Right hindlimb (tissue), 1 donor: ENCODE data around the gene FAR2.
"Not testable (repeated sequence)": the region's sequence is repeated elsewhere in the genome, so short reads cannot be mapped to it uniquely, and the experiment has no call there.

ENCODE experiments used
- DNase-seq: peaks from one replicate; pipeline ENCODE4 v3.0.0-alpha.2; 2018

Gene FAR2

GRCh38 chr12:29346769-29347421 lies 197.8 kb downstream of the FAR2 start:
- DNase-seq = no peak

DNA sequence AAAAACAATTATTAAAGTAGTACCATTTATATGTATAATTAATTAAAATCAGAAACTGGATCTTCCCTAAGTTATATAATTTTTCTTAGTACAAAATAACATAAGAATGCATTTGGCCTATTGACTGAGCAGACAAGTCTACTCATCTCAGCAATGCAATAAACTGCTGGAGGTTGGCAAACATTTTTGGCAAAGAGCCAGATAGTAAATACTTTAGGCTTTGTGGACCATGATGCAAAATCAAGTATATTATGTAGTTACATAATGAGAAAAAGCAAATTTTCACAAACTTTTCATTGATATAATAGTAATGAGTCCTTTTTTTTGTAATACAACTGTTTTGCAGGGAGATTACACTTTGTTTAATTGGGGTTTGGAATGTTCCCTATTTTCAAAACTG lies 201.0 kb downstream of the FAR2 start:
- no peak for DNase-seq

- no peak for DNase-seq
These were observed 205.9 kb downstream of the FAR2 start for GRCh38 chr12:29354954-29355353.

DNA sequence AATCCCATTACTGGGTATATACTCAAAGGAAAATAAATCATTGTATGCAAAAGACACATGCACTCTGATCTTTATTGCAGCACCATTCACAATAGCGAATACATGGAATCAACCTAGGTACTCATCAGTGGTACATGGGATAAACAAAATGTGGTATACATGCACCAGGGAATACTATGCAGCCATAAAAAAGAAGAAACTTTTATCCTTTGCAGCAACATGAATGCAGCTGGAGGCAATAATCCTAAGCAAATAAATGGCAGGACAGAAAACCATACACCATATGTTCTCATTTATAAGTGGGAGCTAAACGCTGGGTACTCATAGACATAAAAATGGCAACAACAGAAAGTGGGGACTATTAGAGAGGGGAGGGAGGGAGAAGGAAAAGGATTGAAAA lies 216.0 kb downstream of the FAR2 start:
- no peak for DNase-seq

- no peak for DNase-seq
These were observed 224.9 kb downstream of the FAR2 start for GRCh38 chr12:29374012-29374411.

DNA sequence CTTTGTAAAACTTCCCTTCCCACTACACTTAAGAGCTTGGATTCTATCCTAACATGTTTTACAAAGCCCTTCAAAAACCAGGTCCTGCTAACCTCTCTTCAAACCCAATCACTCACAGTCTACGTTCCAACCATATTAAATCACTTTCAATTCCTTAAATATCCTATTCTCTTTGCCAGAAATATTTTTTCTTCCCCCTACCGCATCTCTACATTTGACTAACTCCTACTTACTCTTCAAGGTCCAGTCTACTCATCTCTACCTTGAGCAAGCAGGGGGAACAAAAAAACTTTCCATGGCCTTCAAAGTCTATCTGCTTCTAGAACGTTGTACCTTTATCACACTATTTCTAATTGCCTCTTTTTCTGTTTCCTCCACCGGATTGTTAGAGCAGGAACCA lies 225.8 kb downstream of the FAR2 start:
- no peak for DNase-seq

DNA sequence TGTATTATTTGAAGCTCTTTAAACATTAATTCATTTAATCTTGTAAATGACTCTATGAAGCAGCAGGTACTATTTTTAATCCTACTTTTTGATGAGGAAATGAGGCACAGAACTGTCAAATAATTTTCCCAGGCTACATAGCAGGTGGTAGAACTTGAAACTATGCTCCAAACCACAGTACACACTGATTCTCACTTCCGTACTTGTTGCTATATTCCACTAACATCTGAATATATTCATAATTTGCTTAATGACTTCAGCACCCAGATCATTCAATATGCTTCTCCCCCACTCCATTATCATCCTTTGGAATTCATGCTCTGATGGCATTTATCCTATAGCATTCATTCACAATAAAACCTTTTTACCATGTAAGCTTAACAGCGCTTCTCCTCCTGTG lies 227.0 kb downstream of the FAR2 start:
- DNase-seq = no peak

- peak; percentile 95 for DNase-seq
These were observed 231.8 kb downstream of the FAR2 start, which contains the start of gene ERGIC2 for GRCh38 chr12:29380536-29381523. Gene ERGIC2 (minus strand): TSS chr12:29381172. CDS start chr12:29371633, 9,539 bp downstream.

DNA sequence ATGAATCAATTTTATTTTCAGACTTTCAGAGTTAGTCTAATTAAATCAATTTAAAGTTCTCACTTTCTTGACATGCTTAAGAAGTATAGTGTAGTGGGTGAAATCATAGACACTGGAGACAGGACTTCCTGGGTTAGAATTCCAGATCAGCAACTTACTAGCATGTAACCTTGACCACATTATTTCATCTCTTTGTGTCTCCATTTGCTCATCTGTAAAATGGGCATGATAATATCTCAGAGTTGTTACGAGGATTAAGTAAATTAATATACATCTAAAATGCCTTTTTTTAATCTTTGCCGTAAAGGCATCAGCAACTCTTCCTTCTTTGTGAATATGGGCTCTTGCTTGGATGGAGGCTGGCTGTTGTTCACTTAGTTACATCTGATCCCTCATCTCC lies 233.2 kb downstream of the FAR2 start:
- DNase-seq = no peak

DNA sequence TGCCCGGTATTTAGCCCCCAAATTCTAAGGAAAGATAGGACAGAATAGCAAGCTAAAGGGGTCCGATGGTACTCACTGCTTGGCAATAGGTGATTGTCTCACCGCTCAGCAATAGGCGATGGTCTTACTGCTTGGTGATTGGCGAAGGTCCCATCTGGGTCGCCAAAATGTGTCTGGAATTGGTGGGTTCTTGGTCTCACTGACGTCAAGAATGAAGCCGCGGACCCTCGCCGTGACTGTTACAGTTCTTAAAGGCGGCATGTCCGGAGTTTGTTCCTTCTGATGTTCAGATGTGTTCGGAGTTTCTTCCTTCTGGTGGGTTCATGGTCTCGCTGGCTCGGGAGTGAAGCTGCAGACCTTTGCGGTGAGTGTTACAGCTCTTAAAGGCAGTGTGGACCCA lies 236.1 kb downstream of the FAR2 start:
- not testable (repeated sequence) for DNase-seq
